ENCODE measurements around the gene LRBA.

Gene LRBA

DNA sequence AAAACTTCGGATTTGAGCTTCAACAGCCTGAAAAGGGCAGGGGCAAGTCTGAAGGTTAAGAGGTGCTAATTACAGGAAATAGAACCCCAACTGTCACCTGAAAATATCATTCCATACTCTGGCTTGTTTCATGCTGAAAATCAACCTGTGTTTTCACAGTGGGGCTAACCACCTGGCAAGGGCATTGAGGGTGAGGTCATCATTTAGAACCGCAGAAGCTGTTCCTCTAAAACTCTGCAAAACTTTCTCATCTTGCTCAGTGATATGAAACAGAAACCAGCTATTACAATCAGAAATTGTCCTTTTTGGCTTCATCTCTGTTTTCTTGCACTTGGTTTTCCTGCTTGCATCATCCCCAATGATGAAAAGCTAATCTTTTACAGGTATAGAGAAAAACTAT, 689.2 kb downstream of the LRBA start:
- in situ Hi-C loops (cut with MboI; ENCODE audit: low sequenced_read_pairs, unreplicated experiment) = no loop called here
- DNase-seq (ENCODE audit: low spot score) = no peak
- TF ChIP-seq, protein P1, sequence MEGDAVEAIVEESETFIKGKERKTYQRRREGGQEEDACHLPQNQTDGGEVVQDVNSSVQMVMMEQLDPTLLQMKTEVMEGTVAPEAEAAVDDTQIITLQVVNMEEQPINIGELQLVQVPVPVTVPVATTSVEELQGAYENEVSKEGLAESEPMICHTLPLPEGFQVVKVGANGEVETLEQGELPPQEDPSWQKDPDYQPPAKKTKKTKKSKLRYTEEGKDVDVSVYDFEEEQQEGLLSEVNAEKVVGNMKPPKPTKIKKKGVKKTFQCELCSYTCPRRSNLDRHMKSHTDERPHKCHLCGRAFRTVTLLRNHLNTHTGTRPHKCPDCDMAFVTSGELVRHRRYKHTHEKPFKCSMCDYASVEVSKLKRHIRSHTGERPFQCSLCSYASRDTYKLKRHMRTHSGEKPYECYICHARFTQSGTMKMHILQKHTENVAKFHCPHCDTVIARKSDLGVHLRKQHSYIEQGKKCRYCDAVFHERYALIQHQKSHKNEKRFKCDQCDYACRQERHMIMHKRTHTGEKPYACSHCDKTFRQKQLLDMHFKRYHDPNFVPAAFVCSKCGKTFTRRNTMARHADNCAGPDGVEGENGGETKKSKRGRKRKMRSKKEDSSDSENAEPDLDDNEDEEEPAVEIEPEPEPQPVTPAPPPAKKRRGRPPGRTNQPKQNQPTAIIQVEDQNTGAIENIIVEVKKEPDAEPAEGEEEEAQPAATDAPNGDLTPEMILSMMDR (IDR thresholded peaks at IDR 0.05; ENCODE audit: borderline replicate concordance, control extremely low read depth, extremely low read depth, insufficient read depth, missing control alignments) = no peak

DNA sequence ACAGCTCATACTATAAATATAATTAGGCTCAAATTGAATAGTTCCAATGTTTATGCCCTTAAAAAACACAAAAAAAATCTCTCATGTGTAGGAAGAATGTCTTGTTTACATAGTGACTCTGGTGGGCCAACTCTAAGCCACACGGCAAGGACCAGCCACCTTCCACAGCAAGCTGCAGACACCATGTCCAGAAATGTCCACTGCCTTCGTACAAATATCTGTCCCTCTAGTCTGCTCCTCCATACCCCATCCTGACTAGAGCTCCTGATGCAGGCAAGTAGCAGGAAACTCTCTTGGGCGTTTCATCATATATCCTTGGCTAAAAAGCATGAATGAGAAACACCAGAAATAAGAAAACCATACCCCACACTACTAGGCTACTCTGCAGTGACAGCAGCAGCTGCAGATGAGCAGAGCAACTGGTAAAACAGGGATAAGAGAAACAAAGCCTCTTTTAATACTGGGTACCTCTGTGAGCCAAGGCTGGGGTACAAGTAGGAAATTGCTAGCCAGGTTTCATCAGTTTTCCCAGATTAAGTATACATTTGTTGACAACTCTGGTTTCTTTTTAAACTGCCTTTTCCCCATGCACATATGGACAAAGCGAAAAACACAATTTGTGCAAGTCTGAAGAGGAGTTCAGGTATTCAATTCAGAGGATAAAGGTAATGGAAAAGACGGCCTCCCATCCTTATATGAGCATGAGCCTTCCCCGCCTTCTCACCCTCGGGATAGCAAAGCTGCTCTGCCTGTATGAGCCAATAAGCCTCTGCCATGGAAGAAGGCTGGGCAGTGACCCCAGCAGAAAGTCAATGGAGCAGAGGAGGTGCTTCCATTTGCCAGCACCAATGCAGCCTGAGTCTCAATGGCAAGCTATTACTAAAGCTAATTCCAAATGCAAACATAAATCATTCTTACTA, 691.4 kb downstream of the LRBA start:
- in situ Hi-C loops (cut with MboI; ENCODE audit: low sequenced_read_pairs, unreplicated experiment) = no loop called here
- TF ChIP-seq, protein P1 (IDR thresholded peaks at IDR 0.05; ENCODE audit: borderline replicate concordance, control extremely low read depth, extremely low read depth, insufficient read depth, missing control alignments) = no peak
- DNase-seq (ENCODE audit: low spot score) = no peak

DNA sequence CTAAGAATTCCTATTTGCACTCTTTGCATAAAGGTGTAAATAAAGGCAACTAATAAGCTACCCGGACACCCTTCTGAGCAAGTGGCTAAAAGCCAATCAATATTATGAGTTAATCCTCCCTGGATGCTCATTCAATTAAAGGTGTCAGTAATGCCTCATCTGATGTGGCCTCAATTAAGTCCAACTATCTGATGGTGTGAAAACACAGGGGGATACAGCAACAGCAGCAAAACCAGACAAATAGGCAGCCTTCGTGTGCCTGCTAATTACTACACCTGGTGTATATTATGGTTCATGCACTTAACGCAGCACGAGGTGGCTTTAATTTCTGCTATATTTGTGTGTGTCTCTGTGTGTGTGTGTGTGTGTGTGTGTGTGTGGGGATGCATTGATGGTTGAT, 692.4 kb downstream of the LRBA start:
- DNase-seq (ENCODE audit: low spot score) = no peak
- in situ Hi-C loops (cut with MboI; ENCODE audit: low sequenced_read_pairs, unreplicated experiment) = no loop called here
- TF ChIP-seq, protein P1 (IDR thresholded peaks at IDR 0.05; ENCODE audit: borderline replicate concordance, control extremely low read depth, extremely low read depth, insufficient read depth, missing control alignments) = no peak

DNA sequence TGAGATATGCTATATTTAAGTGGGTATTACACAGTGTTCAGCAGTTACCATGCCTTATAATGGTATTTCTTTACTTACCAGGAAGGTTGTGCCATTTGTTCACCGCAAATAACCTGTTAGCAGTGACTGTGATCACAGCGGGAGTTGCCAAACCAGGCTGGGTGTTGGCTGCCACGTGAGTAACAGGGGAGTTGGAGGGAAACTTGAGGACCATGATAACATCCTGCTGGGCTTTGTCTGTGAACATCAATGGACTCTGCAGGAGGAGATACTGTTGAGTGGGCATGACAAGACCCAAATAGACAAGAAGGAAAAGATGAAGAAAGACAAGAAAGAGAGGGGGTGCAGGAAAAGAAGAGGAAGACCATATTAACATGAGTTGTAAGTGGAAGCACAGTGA, 694.0 kb downstream of the LRBA start:
- in situ Hi-C loops (cut with MboI; ENCODE audit: low sequenced_read_pairs, unreplicated experiment) = no loop called here
- no peak for DNase-seq (ENCODE audit: low spot score)
- TF ChIP-seq, protein P1 (IDR thresholded peaks at IDR 0.05; ENCODE audit: borderline replicate concordance, control extremely low read depth, extremely low read depth, insufficient read depth, missing control alignments) = no peak

DNA sequence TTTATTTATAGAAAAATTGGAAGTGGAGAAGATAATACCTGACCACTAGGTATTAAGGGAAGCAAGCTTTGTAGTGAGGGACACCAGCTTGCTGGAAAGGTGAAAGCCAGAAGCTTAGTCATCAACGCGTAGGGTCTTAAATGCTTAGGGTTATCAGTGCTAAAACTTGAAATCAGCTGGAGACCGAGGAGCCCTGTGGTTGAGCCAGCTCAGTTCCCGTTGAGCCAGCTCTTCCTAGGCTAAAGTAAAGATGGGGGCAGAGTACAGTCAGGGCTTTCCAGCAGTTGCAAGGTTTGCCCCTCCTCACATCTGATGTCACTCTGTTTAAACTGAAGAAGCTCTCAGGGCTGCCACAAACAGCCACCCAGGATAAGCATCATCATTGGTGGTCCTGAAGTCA, 696.1 kb downstream of the LRBA start:
- TF ChIP-seq, protein P1 (IDR thresholded peaks at IDR 0.05; ENCODE audit: borderline replicate concordance, control extremely low read depth, extremely low read depth, insufficient read depth, missing control alignments) = no peak
- in situ Hi-C loops (cut with MboI; ENCODE audit: low sequenced_read_pairs, unreplicated experiment) = no loop called here
- DNase-seq (ENCODE audit: low spot score) = no peak

DNA sequence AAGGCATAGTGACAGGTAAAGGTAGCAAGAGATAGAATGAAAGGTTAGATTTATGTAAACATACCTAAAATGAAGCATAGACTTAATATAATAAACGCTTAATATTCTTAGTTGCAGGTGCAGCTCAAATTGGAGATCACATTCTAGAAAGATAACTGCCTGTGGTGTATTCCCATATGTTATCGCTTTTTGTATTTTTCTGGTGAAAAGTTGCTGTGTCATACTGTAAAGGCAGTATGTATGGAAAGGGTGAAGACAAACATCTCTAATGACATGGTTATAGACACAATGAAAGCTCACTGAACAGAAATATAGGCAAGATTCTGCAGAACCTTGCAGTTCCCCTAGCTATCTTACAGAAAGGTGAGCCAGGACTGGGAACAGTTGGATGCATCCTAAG, 696.6 kb downstream of the LRBA start:
- TF ChIP-seq, protein P1 (IDR thresholded peaks at IDR 0.05; ENCODE audit: borderline replicate concordance, control extremely low read depth, extremely low read depth, insufficient read depth, missing control alignments) = no peak
- no peak for DNase-seq (ENCODE audit: low spot score)
- in situ Hi-C loops (cut with MboI; ENCODE audit: low sequenced_read_pairs, unreplicated experiment) = no loop called here
